ENCODE data around the gene PDZRN4. TPM values are rescaled to one million over a fixed set of nuclear protein-coding genes. Genes with fewer than 3 reads are reported as not detected.
"Not testable (repeated sequence)": the region's sequence is repeated elsewhere in the genome, so short reads cannot be mapped to it uniquely, and the experiment has no call there.

Gene PDZRN4
- not detected for total RNA-seq

- Mint-ChIP-seq H3K4me3 (no peak within 1 kb of the TSS), H3K9me3 (no peaks in the 10 kb centered on the region), H3K27ac (no peak within 1 kb of the TSS), H3K27me3 (peaks cover 32% of the 10 kb centered on the region), H3K36me3 (peaks cover 1% of the 10 kb centered on the region), H3K4me1 (ENCODE audit: low read depth) (no peaks in the 10 kb centered on the region)
- DNase-seq: no peak
- CTCF ChIA-PET: no interaction called here
- intact Hi-C loops (cut with micrococcal nuclease): no loop called here
- POLR2A ChIA-PET: no interaction called here
Measured at GRCh38 chr12:41188058-41188840, at the start of gene PDZRN4. TSS of gene PDZRN4 (plus strand) at chr12:41188320.

- Mint-ChIP-seq H3K4me3 (no peak overlapping the region), H3K4me1 (ENCODE audit: low read depth) (no peaks in the 10 kb centered on the region), H3K36me3 (no peaks in the 10 kb centered on the region), H3K9me3 (no peaks in the 10 kb centered on the region), H3K27ac (no peak overlapping the region), H3K27me3 (no peaks in the 10 kb centered on the region)
- CTCF ChIA-PET: interaction anchor here (0.6 kb wide), 1 partner anchor 194 kb away, joined by 3 read pairs; no protein-coding TSS in a partner anchor
- no peak for DNase-seq
- POLR2A ChIA-PET: interaction anchor here (0.5 kb wide), 1 partner anchor 76 kb away, joined by 3 read pairs; no protein-coding TSS in a partner anchor
- intact Hi-C loops (cut with micrococcal nuclease): no loop called here
Measured at GRCh38 chr12:41140117-41140516, 48.0 kb upstream of the PDZRN4 start.

- no peaks in the 10 kb centered on the region for H3K4me1 Mint-ChIP-seq (ENCODE audit: low read depth)
- no peak overlapping the region for H3K4me3 Mint-ChIP-seq
- ChIA-PET POLR2A (no interaction called here), CTCF (no interaction called here)
- H3K27ac Mint-ChIP-seq: no peak overlapping the region
- no peaks in the 10 kb centered on the region for H3K27me3 Mint-ChIP-seq
- no peak for DNase-seq
- H3K9me3 Mint-ChIP-seq: no peaks in the 10 kb centered on the region
- intact Hi-C loops (cut with micrococcal nuclease): no loop called here
- H3K36me3 Mint-ChIP-seq: no peaks in the 10 kb centered on the region
Measured at GRCh38 chr12:41141104-41141503, 47.0 kb upstream of the PDZRN4 start.

- intact Hi-C loops (cut with micrococcal nuclease): no loop called here
- no peak overlapping the region for H3K4me3 Mint-ChIP-seq
- H3K27me3 Mint-ChIP-seq: no peaks in the 10 kb centered on the region
- no peaks in the 10 kb centered on the region for H3K4me1 Mint-ChIP-seq (ENCODE audit: low read depth)
- ChIA-PET CTCF (no interaction called here), POLR2A (no interaction called here)
- no peaks in the 10 kb centered on the region for H3K36me3 Mint-ChIP-seq
- H3K9me3 Mint-ChIP-seq: peaks cover 2% of the 10 kb centered on the region
- H3K27ac Mint-ChIP-seq: no peak overlapping the region
- DNase-seq: no peak
Measured at GRCh38 chr12:41142376-41142775, 45.7 kb upstream of the PDZRN4 start.

GRCh38 chr12:41151793-41152192 lies 36.3 kb upstream of the PDZRN4 start:
- peaks cover 4% of the 10 kb centered on the region for H3K9me3 Mint-ChIP-seq
- no peak overlapping the region for H3K4me3 Mint-ChIP-seq
- DNase-seq: no peak
- no peaks in the 10 kb centered on the region for H3K4me1 Mint-ChIP-seq (ENCODE audit: low read depth)
- CTCF ChIA-PET: no interaction called here
- H3K27ac Mint-ChIP-seq: no peak overlapping the region
- intact Hi-C loops (cut with micrococcal nuclease): no loop called here
- H3K36me3 Mint-ChIP-seq: no peaks in the 10 kb centered on the region
- POLR2A ChIA-PET: no interaction called here
- no peaks in the 10 kb centered on the region for H3K27me3 Mint-ChIP-seq

GRCh38 chr12:41162461-41162860 lies 25.7 kb upstream of the PDZRN4 start:
- H3K4me3 Mint-ChIP-seq: no peak overlapping the region
- no peak overlapping the region for H3K27ac Mint-ChIP-seq
- ChIA-PET POLR2A (no interaction called here), CTCF (no interaction called here)
- DNase-seq: no peak
- peaks cover 3% of the 10 kb centered on the region for H3K9me3 Mint-ChIP-seq
- intact Hi-C loops (cut with micrococcal nuclease): no loop called here
- H3K27me3 Mint-ChIP-seq: no peaks in the 10 kb centered on the region
- H3K4me1 Mint-ChIP-seq (ENCODE audit: low read depth): no peaks in the 10 kb centered on the region
- H3K36me3 Mint-ChIP-seq: no peaks in the 10 kb centered on the region

GRCh38 chr12:41167701-41168100 lies 20.4 kb upstream of the PDZRN4 start:
- DNase-seq: no peak
- no peaks in the 10 kb centered on the region for H3K4me1 Mint-ChIP-seq (ENCODE audit: low read depth)
- ChIA-PET CTCF (no interaction called here), POLR2A (no interaction called here)
- no peaks in the 10 kb centered on the region for H3K9me3 Mint-ChIP-seq
- no peak overlapping the region for H3K27ac Mint-ChIP-seq
- no peaks in the 10 kb centered on the region for H3K27me3 Mint-ChIP-seq
- H3K36me3 Mint-ChIP-seq: no peaks in the 10 kb centered on the region
- H3K4me3 Mint-ChIP-seq: no peak overlapping the region
- intact Hi-C loops (cut with micrococcal nuclease): no loop called here

- intact Hi-C loops (cut with micrococcal nuclease): no loop called here
- ChIA-PET POLR2A (no interaction called here), CTCF (no interaction called here)
- Mint-ChIP-seq H3K27ac (no peak overlapping the region), H3K9me3 (no peaks in the 10 kb centered on the region), H3K27me3 (no peaks in the 10 kb centered on the region), H3K4me3 (no peak overlapping the region), H3K36me3 (no peaks in the 10 kb centered on the region), H3K4me1 (ENCODE audit: low read depth) (no peaks in the 10 kb centered on the region)
- no peak for DNase-seq
Measured at GRCh38 chr12:41174602-41175001, 13.5 kb upstream of the PDZRN4 start.

GRCh38 chr12:41179507-41179906 lies 8.6 kb upstream of the PDZRN4 start:
- intact Hi-C loops (cut with micrococcal nuclease); H3K9me3 Mint-ChIP-seq; H3K4me1 Mint-ChIP-seq (ENCODE audit: low read depth); H3K27me3 Mint-ChIP-seq; DNase-seq; POLR2A ChIA-PET; H3K4me3 Mint-ChIP-seq; H3K27ac Mint-ChIP-seq; CTCF ChIA-PET; H3K36me3 Mint-ChIP-seq: not testable (repeated sequence)

- Mint-ChIP-seq H3K27me3 (peaks cover 26% of the 10 kb centered on the region), H3K4me1 (ENCODE audit: low read depth) (no peaks in the 10 kb centered on the region), H3K9me3 (peaks cover 4% of the 10 kb centered on the region), H3K27ac (no peak overlapping the region), H3K36me3 (peaks cover 1% of the 10 kb centered on the region), H3K4me3 (no peak overlapping the region)
- DNase-seq: no peak
- ChIA-PET CTCF (no interaction called here), POLR2A (no interaction called here)
- intact Hi-C loops (cut with micrococcal nuclease): no loop called here
Measured at GRCh38 chr12:41184864-41185263, 3.3 kb upstream of the PDZRN4 start.

- no peak overlapping the region for H3K4me3 Mint-ChIP-seq
- peaks cover 1% of the 10 kb centered on the region for H3K36me3 Mint-ChIP-seq
- peaks cover 32% of the 10 kb centered on the region for H3K27me3 Mint-ChIP-seq
- no peak for DNase-seq
- ChIA-PET CTCF (interaction anchor here (0.9 kb wide), 1 partner anchor 8 kb away, joined by 3 read pairs; no protein-coding TSS in a partner anchor), POLR2A (interaction anchor here (0.7 kb wide), 1 partner anchor 1707 kb away, joined by 3 read pairs; no protein-coding TSS in a partner anchor)
- no peaks in the 10 kb centered on the region for H3K4me1 Mint-ChIP-seq (ENCODE audit: low read depth)
- intact Hi-C loops (cut with micrococcal nuclease): no loop called here
- no peak overlapping the region for H3K27ac Mint-ChIP-seq
- H3K9me3 Mint-ChIP-seq: no peaks in the 10 kb centered on the region
Measured at GRCh38 chr12:41186026-41186425, 2.1 kb upstream of the PDZRN4 start.

- ChIA-PET POLR2A (no interaction called here), CTCF (no interaction called here)
- H3K4me3 Mint-ChIP-seq: no peak overlapping the region
- peaks cover 32% of the 10 kb centered on the region for H3K27me3 Mint-ChIP-seq
- DNase-seq: no peak
- H3K27ac Mint-ChIP-seq: no peak overlapping the region
- peaks cover 1% of the 10 kb centered on the region for H3K36me3 Mint-ChIP-seq
- no peaks in the 10 kb centered on the region for H3K9me3 Mint-ChIP-seq
- intact Hi-C loops (cut with micrococcal nuclease): no loop called here
- no peaks in the 10 kb centered on the region for H3K4me1 Mint-ChIP-seq (ENCODE audit: low read depth)
Measured at GRCh38 chr12:41188841-41189394, 798 bp downstream of the PDZRN4 start.

All from activated CD4-positive, alpha-beta memory T cell treated with anti-CD3 and anti-CD28 coated beads for 36 hours (primary cell).